ENCODE data around the gene EMC1.
"Not testable (repeated sequence)": the region's sequence is repeated elsewhere in the genome, so short reads cannot be mapped to it uniquely, and the experiment has no call there.

EMC1 gene

DNA sequence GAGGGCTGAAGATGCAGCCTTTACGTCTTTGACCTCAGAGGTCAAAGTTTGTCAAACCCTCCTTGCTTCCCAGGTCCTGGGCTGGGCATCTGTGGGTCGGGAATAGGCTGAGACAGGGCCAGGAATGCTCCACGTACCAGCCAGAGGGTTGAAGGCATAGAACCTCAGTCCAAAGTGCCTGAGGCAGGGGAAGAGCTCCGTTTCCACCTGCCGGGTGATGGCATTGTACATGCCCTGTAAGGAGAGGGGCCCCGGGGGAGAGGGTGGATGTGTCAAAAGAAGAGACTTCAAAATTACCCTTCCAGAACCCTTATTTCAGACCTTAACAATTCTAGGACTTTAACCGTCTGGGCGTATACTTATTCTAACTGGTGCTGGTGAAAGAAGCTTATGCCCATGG is 33.6 kb upstream of the EMC1 start:
- Histone ChIP-seq H3K4me1 (ENCODE audit: insufficient read depth, low read length) (no peaks in the 10 kb centered on the region), H3K9ac (ENCODE audit: low read depth, low read length) (no peak overlapping the region), H4K20me1 (ENCODE audit: insufficient read depth, low read length) (no peaks in the 10 kb centered on the region), H2AFZ (ENCODE audit: low read depth, low read length) (no peak overlapping the region), H3K36me3 (ENCODE audit: insufficient read depth, low read length) (no peaks in the 10 kb centered on the region), H3K4me2 (ENCODE audit: insufficient read depth, low read length) (no peak overlapping the region), H3K27ac (ENCODE audit: low read length) (no peak overlapping the region), H3K27me3 (ENCODE audit: insufficient read depth, low read length, poor library complexity) (no peaks in the 10 kb centered on the region), H3K4me3 (ENCODE audit: low read depth in 1 of 2, low read length in 2 of 2) (no peak overlapping the region), H3K9me3 (ENCODE audit: insufficient read depth, low read length, severe bottlenecking) (no peaks in the 10 kb centered on the region), H3K79me2 (ENCODE audit: insufficient read depth, low read length) (no peaks in the 10 kb centered on the region)
- TF ChIP-seq EZH2 (IDR thresholded peaks at IDR 0.05; ENCODE audit: borderline replicate concordance, low read depth, low read length, severe bottlenecking) = no peak
- TF ChIP-seq, protein P1, sequence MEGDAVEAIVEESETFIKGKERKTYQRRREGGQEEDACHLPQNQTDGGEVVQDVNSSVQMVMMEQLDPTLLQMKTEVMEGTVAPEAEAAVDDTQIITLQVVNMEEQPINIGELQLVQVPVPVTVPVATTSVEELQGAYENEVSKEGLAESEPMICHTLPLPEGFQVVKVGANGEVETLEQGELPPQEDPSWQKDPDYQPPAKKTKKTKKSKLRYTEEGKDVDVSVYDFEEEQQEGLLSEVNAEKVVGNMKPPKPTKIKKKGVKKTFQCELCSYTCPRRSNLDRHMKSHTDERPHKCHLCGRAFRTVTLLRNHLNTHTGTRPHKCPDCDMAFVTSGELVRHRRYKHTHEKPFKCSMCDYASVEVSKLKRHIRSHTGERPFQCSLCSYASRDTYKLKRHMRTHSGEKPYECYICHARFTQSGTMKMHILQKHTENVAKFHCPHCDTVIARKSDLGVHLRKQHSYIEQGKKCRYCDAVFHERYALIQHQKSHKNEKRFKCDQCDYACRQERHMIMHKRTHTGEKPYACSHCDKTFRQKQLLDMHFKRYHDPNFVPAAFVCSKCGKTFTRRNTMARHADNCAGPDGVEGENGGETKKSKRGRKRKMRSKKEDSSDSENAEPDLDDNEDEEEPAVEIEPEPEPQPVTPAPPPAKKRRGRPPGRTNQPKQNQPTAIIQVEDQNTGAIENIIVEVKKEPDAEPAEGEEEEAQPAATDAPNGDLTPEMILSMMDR (IDR thresholded peaks at IDR 0.05; ENCODE audit: borderline replicate concordance, extremely low read depth, low read length, poor library complexity, severe bottlenecking) = no peak
- no peak for ATAC-seq (ENCODE audit: insufficient read depth, low read depth)
- no peak for DNase-seq

GRCh38 chr1:19283891-19284290 is 32.6 kb upstream of the EMC1 start:
- ATAC-seq (ENCODE audit: insufficient read depth, low read depth) = no peak
- Histone ChIP-seq H3K9ac (ENCODE audit: low read depth, low read length) (no peak overlapping the region), H3K36me3 (ENCODE audit: insufficient read depth, low read length) (no peaks in the 10 kb centered on the region), H3K27ac (ENCODE audit: low read length) (no peak overlapping the region), H3K9me3 (ENCODE audit: insufficient read depth, low read length, severe bottlenecking) (no peaks in the 10 kb centered on the region), H3K27me3 (ENCODE audit: insufficient read depth, low read length, poor library complexity) (no peaks in the 10 kb centered on the region), H2AFZ (ENCODE audit: low read depth, low read length) (no peak overlapping the region), H3K4me2 (ENCODE audit: insufficient read depth, low read length) (no peak overlapping the region), H3K4me3 (ENCODE audit: low read depth in 1 of 2, low read length in 2 of 2) (no peak overlapping the region), H4K20me1 (ENCODE audit: insufficient read depth, low read length) (no peaks in the 10 kb centered on the region), H3K4me1 (ENCODE audit: insufficient read depth, low read length) (no peaks in the 10 kb centered on the region), H3K79me2 (ENCODE audit: insufficient read depth, low read length) (no peaks in the 10 kb centered on the region)
- no peak for DNase-seq
- no peak for TF ChIP-seq EZH2 (IDR thresholded peaks at IDR 0.05; ENCODE audit: borderline replicate concordance, low read depth, low read length, severe bottlenecking)
- TF ChIP-seq, protein P1 (IDR thresholded peaks at IDR 0.05; ENCODE audit: borderline replicate concordance, extremely low read depth, low read length, poor library complexity, severe bottlenecking) = no peak

GRCh38 chr1:19274636-19275035 is 23.3 kb upstream of the EMC1 start:
- Histone ChIP-seq H3K27me3 (ENCODE audit: insufficient read depth, low read length, poor library complexity) (no peaks in the 10 kb centered on the region), H3K4me2 (ENCODE audit: insufficient read depth, low read length) (no peak overlapping the region), H3K27ac (ENCODE audit: low read length) (no peak overlapping the region), H3K79me2 (ENCODE audit: insufficient read depth, low read length) (no peaks in the 10 kb centered on the region), H4K20me1 (ENCODE audit: insufficient read depth, low read length) (no peaks in the 10 kb centered on the region), H2AFZ (ENCODE audit: low read depth, low read length) (no peak overlapping the region), H3K9me3 (ENCODE audit: insufficient read depth, low read length, severe bottlenecking) (peaks cover 4% of the 10 kb centered on the region), H3K9ac (ENCODE audit: low read depth, low read length) (no peak overlapping the region), H3K36me3 (ENCODE audit: insufficient read depth, low read length) (no peaks in the 10 kb centered on the region), H3K4me1 (ENCODE audit: insufficient read depth, low read length) (no peaks in the 10 kb centered on the region), H3K4me3 (ENCODE audit: low read depth in 1 of 2, low read length in 2 of 2) (no peak overlapping the region)
- ATAC-seq (ENCODE audit: insufficient read depth, low read depth) (no peak), DNase-seq (no peak)
- no peak for TF ChIP-seq EZH2 (IDR thresholded peaks at IDR 0.05; ENCODE audit: borderline replicate concordance, low read depth, low read length, severe bottlenecking)
- TF ChIP-seq, protein P1 (IDR thresholded peaks at IDR 0.05; ENCODE audit: borderline replicate concordance, extremely low read depth, low read length, poor library complexity, severe bottlenecking) = no peak

DNA sequence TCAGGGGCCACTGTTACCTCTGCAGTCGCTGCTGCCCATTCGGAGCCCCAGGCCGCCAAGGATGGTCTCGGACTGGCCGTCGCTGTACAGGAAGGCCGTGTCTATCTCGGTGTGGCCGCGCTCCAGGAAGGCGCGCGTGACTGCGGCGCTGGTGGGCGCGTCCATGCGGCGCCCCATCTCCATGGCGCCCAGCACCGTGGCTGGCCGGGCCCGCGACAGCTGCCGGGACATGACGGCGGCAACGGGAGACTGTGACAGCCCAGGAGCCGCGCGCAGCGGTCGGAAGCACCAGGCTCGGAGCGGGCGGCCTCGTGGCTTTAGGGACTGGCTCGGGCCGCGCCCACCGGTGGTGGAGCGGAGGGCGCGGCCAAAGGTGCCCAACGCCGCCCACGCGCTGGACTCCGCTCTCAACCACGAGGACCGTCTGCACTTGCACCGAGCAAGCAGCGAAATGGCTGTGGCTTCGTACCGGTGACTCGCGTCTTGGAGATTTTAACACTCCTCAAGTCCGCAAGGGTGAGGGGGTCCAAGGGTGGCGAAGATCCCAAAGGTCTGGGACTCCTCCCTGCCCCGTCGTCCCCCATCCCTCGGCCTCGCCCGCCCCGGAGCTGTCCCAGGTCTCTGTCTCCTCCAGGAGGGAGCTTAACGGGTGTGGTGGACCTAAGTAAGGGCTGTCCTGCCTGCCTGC is 22.7 kb upstream of the EMC1 start:
- not testable (repeated sequence) for DNase-seq; H3K79me2 ChIP-seq (ENCODE audit: insufficient read depth, low read length); H3K27me3 ChIP-seq (ENCODE audit: insufficient read depth, low read length, poor library complexity); H3K36me3 ChIP-seq (ENCODE audit: insufficient read depth, low read length); H3K4me3 ChIP-seq (ENCODE audit: low read depth in 1 of 2, low read length in 2 of 2); H3K27ac ChIP-seq (ENCODE audit: low read length); ATAC-seq (ENCODE audit: insufficient read depth, low read depth); H4K20me1 ChIP-seq (ENCODE audit: insufficient read depth, low read length); H3K4me2 ChIP-seq (ENCODE audit: insufficient read depth, low read length); H3K4me1 ChIP-seq (ENCODE audit: insufficient read depth, low read length); H3K9ac ChIP-seq (ENCODE audit: low read depth, low read length); H3K9me3 ChIP-seq (ENCODE audit: insufficient read depth, low read length, severe bottlenecking); H2AFZ ChIP-seq (ENCODE audit: low read depth, low read length)
